SKM-1 treated with dmso at 0.1 percent for 144 hours (cell line): Measurements from ENCODE around the gene DRC1.

Source experiments
- DNase-seq: peaks from one replicate; lab custom pipeline; 2025; ENCODE audit not compliant: unreplicated experiment; lab: John Stamatoyannopoulos, UW

The DRC1 gene

GRCh38 chr2:26396734-26397298 lies 4.9 kb upstream of the DRC1 start:
- DNase-seq, result no peak

GRCh38 chr2:26399771-26400376 lies 1.8 kb upstream of the DRC1 start:
- DNase-seq, result no peak

- no peak for DNase-seq
These were observed 997 bp upstream of the DRC1 start for GRCh38 chr2:26400723-26401122.

- DNase-seq, result no peak
These were observed 5.8 kb downstream of the DRC1 start for GRCh38 chr2:26407526-26407925.

- no peak for DNase-seq
These were observed 8.1 kb downstream of the DRC1 start for GRCh38 chr2:26409785-26410184.

GRCh38 chr2:26410764-26411243 lies 9.1 kb downstream of the DRC1 start:
- DNase-seq, result no peak

- no peak for DNase-seq
These were observed 9.7 kb downstream of the DRC1 start for GRCh38 chr2:26411419-26411818.

GRCh38 chr2:26412091-26412673 lies 10.5 kb downstream of the DRC1 start:
- DNase-seq, result no peak

GRCh38 chr2:26414311-26414710 lies 12.6 kb downstream of the DRC1 start:
- DNase-seq, result no peak

GRCh38 chr2:26421961-26422360 lies 20.2 kb downstream of the DRC1 start:
- no peak for DNase-seq

- DNase-seq, result no peak
These were observed 21.4 kb downstream of the DRC1 start for GRCh38 chr2:26422947-26423629.

- no peak for DNase-seq
These were observed 22.0 kb downstream of the DRC1 start for GRCh38 chr2:26423750-26424149.

GRCh38 chr2:26424221-26424620 lies 22.5 kb downstream of the DRC1 start:
- no peak for DNase-seq

- no peak for DNase-seq
These were observed 27.1 kb downstream of the DRC1 start for GRCh38 chr2:26428846-26429245.

GRCh38 chr2:26429779-26430578 lies 28.3 kb downstream of the DRC1 start:
- no peak for DNase-seq

GRCh38 chr2:26430826-26431225 lies 29.1 kb downstream of the DRC1 start:
- no peak for DNase-seq

GRCh38 chr2:26432363-26432762 lies 30.6 kb downstream of the DRC1 start:
- DNase-seq, result no peak

GRCh38 chr2:26432859-26433258 lies 31.1 kb downstream of the DRC1 start:
- no peak for DNase-seq

GRCh38 chr2:26435106-26435505 lies 33.4 kb downstream of the DRC1 start:
- no peak for DNase-seq

- no peak for DNase-seq
These were observed 36.8 kb downstream of the DRC1 start for GRCh38 chr2:26438526-26438925.

GRCh38 chr2:26438926-26439325 lies 37.2 kb downstream of the DRC1 start:
- no peak for DNase-seq
